ENCODE data around the gene DMD. TPM values are rescaled to one million over a fixed set of nuclear protein-coding genes. Genes with fewer than 3 reads are reported as not detected.

Gene DMD
- total and polyA plus RNA-seq, 2 donors, result 48.8 to 257 TPM

DNA sequence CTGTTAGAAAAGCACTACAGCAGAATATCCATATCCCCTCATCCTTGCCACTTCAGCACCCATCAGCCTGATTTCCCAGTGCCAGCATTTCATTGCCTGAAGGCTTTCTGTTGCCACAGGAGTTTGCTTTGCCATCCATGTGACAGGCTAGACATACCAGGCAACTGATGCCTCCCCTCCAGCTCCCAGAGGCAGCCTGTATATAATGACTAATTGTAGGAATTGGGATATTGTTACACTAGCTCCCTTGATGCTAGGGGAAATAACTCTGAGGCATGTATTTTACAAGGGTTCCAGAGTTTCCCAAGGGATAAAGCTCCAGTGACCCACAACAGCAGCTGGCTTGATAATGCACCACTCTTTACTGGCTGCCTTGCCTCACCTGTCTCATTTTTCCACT, 1531.5 kb downstream of the DMD start:
- no peaks in the 10 kb centered on the region for H3K36me3 ChIP-seq (ENCODE audit: insufficient read depth)
- DNase-seq (ENCODE audit: extremely low spot score), result no peak
- H3K4me3 ChIP-seq (ENCODE audit: low read depth, low read length), result no peak overlapping the region

DNA sequence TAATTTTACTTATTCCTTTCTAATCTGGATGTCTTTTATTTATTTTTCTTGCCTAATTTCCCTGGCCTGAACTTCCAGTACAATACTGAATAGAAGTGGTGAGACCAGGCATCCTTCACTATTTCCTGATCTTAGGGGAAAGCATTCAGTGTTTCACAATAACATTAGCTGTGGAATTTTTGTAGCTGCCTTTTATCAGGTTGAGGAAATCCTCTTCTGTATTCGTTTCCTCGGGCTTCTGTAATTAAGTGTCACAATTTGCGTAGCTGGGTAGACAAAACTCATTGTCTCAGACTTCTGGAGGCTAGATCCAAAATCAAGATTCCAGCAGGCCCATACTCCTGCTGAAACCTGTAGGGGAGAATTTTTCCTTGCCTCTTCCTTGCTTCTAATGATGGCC, 1541.1 kb downstream of the DMD start:
- no peak overlapping the region for H3K27ac ChIP-seq (ENCODE audit: low read depth)
- DNase-seq (ENCODE audit: extremely low spot score), result no peak
- no peak overlapping the region for H3K4me3 ChIP-seq (ENCODE audit: low read depth, low read length)
- no peaks in the 10 kb centered on the region for H3K4me1 ChIP-seq (ENCODE audit: insufficient read depth)
- H3K36me3 ChIP-seq (ENCODE audit: insufficient read depth), result no peaks in the 10 kb centered on the region
- 66% methylated on average over 3 of the region's 3 CpGs for WGBS

More for the DNA sequence above, 1531.5 kb downstream of the DMD start:
- Histone ChIP-seq H3K4me1 (ENCODE audit: insufficient read depth) (no peaks in the 10 kb centered on the region), H3K27ac (ENCODE audit: low read depth) (no peak overlapping the region)

DNA sequence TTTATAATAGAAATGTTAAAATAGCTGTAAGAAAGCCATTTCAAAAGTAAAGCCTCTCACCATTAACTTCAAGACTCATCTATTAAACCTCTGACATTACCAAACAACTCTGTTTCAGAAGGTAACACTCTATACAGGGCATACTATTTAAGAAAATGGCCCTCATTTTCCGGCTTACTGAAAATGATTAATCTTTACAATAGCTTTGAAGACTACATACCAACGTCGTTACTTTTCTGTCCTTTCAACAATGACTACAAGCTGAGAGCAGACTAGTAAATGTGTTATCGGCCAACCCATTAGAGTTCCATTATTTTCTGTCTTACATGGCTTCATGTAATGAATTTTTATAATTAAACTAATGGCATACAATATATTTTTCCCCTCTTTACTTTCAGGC, 1545.9 kb downstream of the DMD start:
- no peak overlapping the region for H3K27ac ChIP-seq (ENCODE audit: low read depth)
- H3K36me3 ChIP-seq (ENCODE audit: insufficient read depth), result no peaks in the 10 kb centered on the region
- H3K4me3 ChIP-seq (ENCODE audit: low read depth, low read length), result no peak overlapping the region
- H3K4me1 ChIP-seq (ENCODE audit: insufficient read depth), result no peaks in the 10 kb centered on the region
- 78% methylated on average over 4 of the region's 4 CpGs for WGBS
- DNase-seq (ENCODE audit: extremely low spot score), result no peak

DNA sequence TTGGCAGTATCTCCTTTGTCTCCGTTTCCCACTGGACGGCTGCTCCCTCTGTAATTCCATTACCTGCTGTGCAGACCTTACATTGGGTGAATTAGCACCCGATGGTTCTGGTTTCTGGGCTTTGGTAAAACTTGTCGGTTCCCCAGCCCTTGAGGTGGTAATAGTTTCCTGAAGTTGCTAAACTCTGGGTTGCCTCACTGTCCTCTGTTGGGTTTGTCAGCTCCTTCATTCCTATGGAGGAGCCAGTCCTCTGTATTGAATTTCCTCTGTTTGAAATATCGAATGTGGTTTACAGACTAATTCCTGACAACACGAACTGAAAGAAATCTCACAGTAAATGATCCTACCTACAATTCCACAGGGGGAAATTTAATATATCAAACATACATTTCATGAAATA, 1548.2 kb downstream of the DMD start:
- H3K4me1 ChIP-seq (ENCODE audit: insufficient read depth), result no peaks in the 10 kb centered on the region
- no peak for DNase-seq (ENCODE audit: extremely low spot score)
- no peak overlapping the region for H3K27ac ChIP-seq (ENCODE audit: low read depth)
- WGBS, result 94% methylated on average over 6 of the region's 6 CpGs
- no peak overlapping the region for H3K4me3 ChIP-seq (ENCODE audit: low read depth, low read length)
- H3K36me3 ChIP-seq (ENCODE audit: insufficient read depth), result no peaks in the 10 kb centered on the region

DNA sequence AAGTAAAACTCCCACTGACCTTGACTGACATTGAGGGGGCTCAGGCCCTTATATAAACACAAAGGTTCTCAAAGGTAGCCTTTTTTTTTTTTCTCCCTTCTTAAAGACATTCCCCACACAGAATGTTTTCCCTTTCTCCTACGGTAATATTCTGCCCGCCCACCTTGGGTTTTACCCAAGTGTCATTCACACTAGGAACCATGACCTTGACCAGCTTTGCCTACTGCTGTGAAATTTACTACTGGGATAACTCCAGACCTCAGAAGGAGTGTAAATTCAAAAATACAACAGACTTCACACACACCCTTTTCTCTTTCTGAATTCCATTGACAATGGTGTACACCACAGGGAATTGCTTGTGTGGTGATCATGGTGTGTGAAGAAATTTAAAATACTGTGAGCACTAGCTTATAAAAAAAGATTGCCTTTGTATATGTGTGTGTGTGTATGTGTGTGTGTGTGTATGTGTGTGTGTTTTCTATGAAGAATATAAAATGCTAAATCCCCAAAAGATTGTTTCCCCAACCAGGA, 1550.0 kb downstream of the DMD start:
- Histone ChIP-seq H3K4me3 (ENCODE audit: low read depth, low read length) (no peak overlapping the region), H3K4me1 (ENCODE audit: insufficient read depth) (no peaks in the 10 kb centered on the region), H3K36me3 (ENCODE audit: insufficient read depth) (no peaks in the 10 kb centered on the region), H3K27ac (ENCODE audit: low read depth) (no peak overlapping the region)
- no peak for DNase-seq (ENCODE audit: extremely low spot score)
- 76% methylated on average over 2 of the region's 2 CpGs for WGBS

DNA sequence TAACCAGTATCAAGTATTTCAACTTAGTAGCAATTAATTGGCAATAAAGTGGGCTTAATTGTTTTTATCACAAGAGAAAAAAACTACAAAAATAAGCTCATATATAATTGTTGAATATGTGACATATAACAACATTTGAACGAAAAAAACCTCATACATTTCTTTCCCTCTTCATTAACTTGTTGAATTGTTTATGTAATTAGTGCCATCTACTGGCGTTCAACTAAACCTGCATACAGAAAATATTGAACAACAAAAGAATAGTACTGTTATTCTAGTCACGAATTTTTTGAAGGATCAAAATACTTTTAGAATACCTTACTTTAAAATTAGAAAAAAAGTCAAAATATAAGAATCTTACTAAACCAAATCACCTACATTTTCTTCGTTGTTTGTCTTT, 1553.0 kb downstream of the DMD start:
- no peak overlapping the region for H3K4me3 ChIP-seq (ENCODE audit: low read depth, low read length)
- H3K27ac ChIP-seq (ENCODE audit: low read depth), result no peak overlapping the region
- H3K4me1 ChIP-seq (ENCODE audit: insufficient read depth), result no peaks in the 10 kb centered on the region
- DNase-seq (ENCODE audit: extremely low spot score), result no peak
- WGBS, result 12% methylated on average over 4 of the region's 4 CpGs
- H3K36me3 ChIP-seq (ENCODE audit: insufficient read depth), result no peaks in the 10 kb centered on the region

DNA sequence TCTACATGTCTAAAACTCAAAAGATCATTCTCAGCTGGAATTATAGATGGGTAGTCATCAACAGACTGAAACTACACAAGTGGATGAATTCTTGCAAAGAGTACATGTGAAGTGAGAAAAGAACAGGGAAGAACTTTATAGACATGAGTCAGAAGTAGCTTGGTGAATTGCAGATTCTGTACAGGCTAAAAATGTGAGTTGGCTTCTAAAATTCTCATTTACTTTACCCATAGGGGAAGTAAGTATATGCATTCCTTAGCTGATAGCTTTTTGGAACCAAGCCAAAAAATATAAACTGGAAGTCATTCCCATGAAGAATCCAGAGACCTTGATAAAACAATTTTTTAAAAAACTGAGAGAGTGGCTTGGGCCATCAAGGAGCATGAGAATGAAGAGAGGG, 1555.3 kb downstream of the DMD start:
- Histone ChIP-seq H3K36me3 (ENCODE audit: insufficient read depth) (no peaks in the 10 kb centered on the region), H3K4me1 (ENCODE audit: insufficient read depth) (no peaks in the 10 kb centered on the region), H3K27ac (ENCODE audit: low read depth) (no peak overlapping the region), H3K4me3 (ENCODE audit: low read depth, low read length) (no peak overlapping the region)
- no peak for DNase-seq (ENCODE audit: extremely low spot score)

DNA sequence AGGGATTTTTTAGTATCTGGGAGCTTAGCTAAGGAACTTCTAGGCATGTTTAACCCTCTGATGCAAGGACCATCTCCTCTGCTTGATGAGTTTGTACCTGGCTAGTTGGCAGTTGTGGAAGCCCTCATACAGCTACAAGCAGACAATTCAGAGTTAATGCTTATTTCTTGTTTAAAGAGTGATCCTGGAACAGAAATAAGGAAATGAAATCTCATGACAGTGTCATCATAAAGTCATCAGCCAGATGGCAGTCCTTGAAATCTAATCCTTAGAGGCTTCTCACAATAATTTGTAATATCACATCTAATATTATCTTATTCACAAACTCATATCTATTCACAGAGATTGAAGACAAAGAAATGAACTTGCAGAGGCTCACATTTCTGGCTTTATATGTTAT, 1557.9 kb downstream of the DMD start:
- Histone ChIP-seq H3K4me3 (ENCODE audit: low read depth, low read length) (no peak overlapping the region), H3K4me1 (ENCODE audit: insufficient read depth) (no peaks in the 10 kb centered on the region), H3K27ac (ENCODE audit: low read depth) (no peak overlapping the region), H3K36me3 (ENCODE audit: insufficient read depth) (no peaks in the 10 kb centered on the region)
- no peak for DNase-seq (ENCODE audit: extremely low spot score)

DNA sequence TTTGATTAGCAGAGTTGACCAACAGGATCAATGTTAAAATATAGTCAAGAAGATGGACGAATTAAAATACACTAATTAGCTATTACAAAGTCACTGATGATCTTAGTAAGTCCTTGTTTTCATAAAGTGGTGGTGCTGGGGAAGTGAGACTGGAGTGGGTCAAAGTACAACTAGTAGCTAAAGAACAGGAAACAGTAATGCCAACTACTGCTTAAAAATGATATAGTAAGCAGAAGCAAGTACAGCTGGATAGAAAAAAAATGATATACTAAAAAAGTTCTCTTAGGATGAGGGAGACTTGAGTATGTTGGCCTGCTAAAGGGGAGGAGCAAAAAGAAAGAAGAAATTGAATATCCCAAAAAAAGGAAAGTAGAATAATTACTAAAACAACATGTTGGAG, 1558.7 kb downstream of the DMD start:
- no peak for DNase-seq (ENCODE audit: extremely low spot score)
- 90% methylated on average over 1 of the region's 1 CpG for WGBS
- Histone ChIP-seq H3K4me3 (ENCODE audit: low read depth, low read length) (no peak overlapping the region), H3K4me1 (ENCODE audit: insufficient read depth) (no peaks in the 10 kb centered on the region), H3K36me3 (ENCODE audit: insufficient read depth) (no peaks in the 10 kb centered on the region), H3K27ac (ENCODE audit: low read depth) (no peak overlapping the region)

DNA sequence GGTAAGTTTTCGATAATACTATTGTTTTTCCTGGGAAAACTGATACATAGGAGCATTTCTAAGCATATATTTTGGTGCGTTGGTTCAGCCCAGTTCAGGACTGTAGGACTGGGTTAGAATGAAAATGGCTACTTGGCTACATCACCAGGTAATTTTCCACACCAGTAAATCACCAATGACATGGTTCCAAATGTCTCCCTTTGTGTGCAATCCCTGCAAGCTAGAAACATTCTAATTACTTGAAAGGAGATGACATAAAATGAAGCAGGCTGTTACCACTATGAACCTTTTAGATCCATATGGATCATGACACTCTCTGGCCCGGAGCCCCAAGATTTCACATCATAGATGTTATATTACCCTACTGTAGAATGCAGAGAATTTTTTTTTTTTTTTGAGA, 1562.1 kb downstream of the DMD start:
- Histone ChIP-seq H3K4me1 (ENCODE audit: insufficient read depth) (no peaks in the 10 kb centered on the region), H3K36me3 (ENCODE audit: insufficient read depth) (no peaks in the 10 kb centered on the region), H3K4me3 (ENCODE audit: low read depth, low read length) (no peak overlapping the region), H3K27ac (ENCODE audit: low read depth) (no peak overlapping the region)
- no peak for DNase-seq (ENCODE audit: extremely low spot score)
- 94% methylated on average over 3 of the region's 3 CpGs for WGBS

DNA sequence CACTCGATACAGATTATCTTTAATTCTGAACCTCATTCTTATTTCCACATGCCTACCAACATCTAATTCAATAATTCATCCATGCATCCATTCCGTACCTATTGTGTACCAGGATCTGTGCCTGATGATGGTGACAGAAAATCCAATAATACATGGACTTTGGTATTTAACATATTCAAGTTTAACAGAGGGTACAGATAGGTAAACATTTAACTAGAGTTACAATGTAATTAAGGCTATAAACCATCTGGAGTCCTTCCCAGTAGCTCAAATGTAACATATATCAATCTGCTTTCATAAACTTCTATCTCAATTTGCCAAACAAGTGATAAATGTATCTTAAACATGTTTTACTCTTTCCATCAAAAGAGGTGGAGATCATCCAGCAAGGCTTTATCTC, 1578.0 kb downstream of the DMD start:
- no peaks in the 10 kb centered on the region for H3K4me1 ChIP-seq (ENCODE audit: insufficient read depth)
- no peak overlapping the region for H3K27ac ChIP-seq (ENCODE audit: low read depth)
- 92% methylated on average over 2 of the region's 2 CpGs for WGBS
- no peaks in the 10 kb centered on the region for H3K36me3 ChIP-seq (ENCODE audit: insufficient read depth)
- DNase-seq (ENCODE audit: extremely low spot score), result no peak
- no peak overlapping the region for H3K4me3 ChIP-seq (ENCODE audit: low read depth, low read length)

DNA sequence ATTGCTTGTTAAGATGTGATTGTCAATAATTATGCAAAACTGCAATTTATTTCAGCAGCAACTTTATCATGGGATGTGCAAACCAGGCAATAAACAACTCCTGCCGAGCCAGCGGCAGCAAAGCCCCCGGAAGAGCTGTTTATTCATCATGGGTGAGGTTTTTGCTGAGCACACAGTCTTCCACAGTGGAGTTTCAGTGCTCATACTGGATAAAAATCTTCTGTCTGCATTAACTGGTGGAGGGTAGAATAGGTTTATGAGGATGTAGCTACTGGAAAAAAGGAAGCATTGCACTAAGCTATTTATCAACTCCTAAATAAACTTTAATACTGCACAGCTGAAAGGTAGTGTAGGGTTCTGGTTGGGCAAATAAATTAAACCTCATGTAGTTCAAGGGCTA, 1582.2 kb downstream of the DMD start:
- Histone ChIP-seq H3K36me3 (ENCODE audit: insufficient read depth) (no peaks in the 10 kb centered on the region), H3K4me3 (ENCODE audit: low read depth, low read length) (no peak overlapping the region), H3K27ac (ENCODE audit: low read depth) (no peak overlapping the region), H3K4me1 (ENCODE audit: insufficient read depth) (no peaks in the 10 kb centered on the region)
- DNase-seq (ENCODE audit: extremely low spot score), result no peak
- 37% methylated on average over 3 of the region's 3 CpGs for WGBS

DNA sequence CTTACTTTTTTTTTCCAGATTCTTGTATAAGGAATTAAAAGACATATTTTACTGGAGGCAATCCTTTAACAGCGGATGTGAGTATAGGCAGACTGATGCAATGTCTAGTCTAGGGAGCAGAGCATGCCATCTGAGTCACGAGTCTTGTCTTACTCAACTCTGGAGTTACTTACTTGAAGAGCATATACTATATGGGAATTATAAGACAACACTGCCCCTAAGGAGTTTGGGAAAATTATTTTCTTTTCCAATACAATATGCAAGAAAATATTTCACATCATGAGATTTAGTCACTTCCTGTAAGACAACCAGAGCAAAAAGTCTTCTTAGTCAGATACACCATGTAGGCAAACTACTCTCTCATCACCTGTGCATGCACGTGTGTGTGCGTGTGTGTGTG, 1602.2 kb downstream of the DMD start:
- 95% methylated on average over 4 of the region's 4 CpGs for WGBS
- Histone ChIP-seq H3K4me3 (ENCODE audit: low read depth, low read length) (no peak overlapping the region), H3K27ac (ENCODE audit: low read depth) (no peak overlapping the region), H3K4me1 (ENCODE audit: insufficient read depth) (no peaks in the 10 kb centered on the region), H3K36me3 (ENCODE audit: insufficient read depth) (no peaks in the 10 kb centered on the region)
- no peak for DNase-seq (ENCODE audit: extremely low spot score)

DNA sequence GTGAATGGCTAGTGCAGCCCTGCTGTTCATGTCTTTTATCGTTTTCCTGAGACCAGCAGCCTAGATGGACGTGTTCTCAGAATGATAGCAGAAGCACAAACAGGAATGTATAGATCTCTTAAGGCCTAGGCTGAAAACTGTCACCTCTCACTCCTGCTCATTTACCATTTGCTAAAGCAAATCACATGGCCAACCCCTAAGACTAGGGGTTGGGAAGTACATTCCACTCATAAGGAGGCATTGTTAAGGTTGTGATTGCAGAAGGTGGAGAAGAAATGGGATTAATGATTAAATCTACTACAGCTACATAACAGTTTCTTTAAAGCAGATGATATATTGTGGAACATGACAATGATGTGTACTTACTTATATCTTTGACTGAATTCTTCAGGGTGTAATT, 1602.7 kb downstream of the DMD start:
- no peak for DNase-seq (ENCODE audit: extremely low spot score)
- H3K4me3 ChIP-seq (ENCODE audit: low read depth, low read length), result no peak overlapping the region
- 93% methylated on average over 2 of the region's 2 CpGs for WGBS
- no peaks in the 10 kb centered on the region for H3K36me3 ChIP-seq (ENCODE audit: insufficient read depth)
- no peak overlapping the region for H3K27ac ChIP-seq (ENCODE audit: low read depth)
- no peaks in the 10 kb centered on the region for H3K4me1 ChIP-seq (ENCODE audit: insufficient read depth)

DNA sequence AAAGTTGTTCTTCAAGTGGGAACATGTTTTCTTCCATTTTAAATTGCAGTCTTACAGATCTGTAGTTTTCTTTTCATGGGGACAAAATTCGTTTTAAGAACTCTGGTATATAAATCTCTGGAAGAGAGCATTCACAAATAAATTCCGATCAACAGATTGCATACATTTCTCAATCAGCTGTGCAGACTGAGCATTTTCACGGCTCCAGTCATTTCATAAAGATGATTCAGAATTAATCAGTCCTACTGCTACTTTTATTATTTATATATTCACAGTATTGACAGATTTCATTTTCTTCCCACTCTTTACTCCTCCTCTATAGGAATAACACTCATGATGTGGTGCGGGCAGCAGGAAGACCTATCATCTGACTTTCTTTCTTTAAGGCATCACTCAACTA, 1604.6 kb downstream of the DMD start:
- Histone ChIP-seq H3K4me1 (ENCODE audit: insufficient read depth) (no peaks in the 10 kb centered on the region), H3K4me3 (ENCODE audit: low read depth, low read length) (no peak overlapping the region), H3K27ac (ENCODE audit: low read depth) (no peak overlapping the region), H3K36me3 (ENCODE audit: insufficient read depth) (no peaks in the 10 kb centered on the region)
- 93% methylated on average over 4 of the region's 4 CpGs for WGBS
- no peak for DNase-seq (ENCODE audit: extremely low spot score)

Measured in urinary bladder (tissue), 4 donors.